Measurements from ENCODE around the gene FRZB. TPM values are rescaled to one million over a fixed set of nuclear protein-coding genes. Genes with fewer than 3 reads are reported as not detected.

Gene FRZB
- total RNA-seq, 1 experiment from 2014 or later, result 1.9 TPM

DNA sequence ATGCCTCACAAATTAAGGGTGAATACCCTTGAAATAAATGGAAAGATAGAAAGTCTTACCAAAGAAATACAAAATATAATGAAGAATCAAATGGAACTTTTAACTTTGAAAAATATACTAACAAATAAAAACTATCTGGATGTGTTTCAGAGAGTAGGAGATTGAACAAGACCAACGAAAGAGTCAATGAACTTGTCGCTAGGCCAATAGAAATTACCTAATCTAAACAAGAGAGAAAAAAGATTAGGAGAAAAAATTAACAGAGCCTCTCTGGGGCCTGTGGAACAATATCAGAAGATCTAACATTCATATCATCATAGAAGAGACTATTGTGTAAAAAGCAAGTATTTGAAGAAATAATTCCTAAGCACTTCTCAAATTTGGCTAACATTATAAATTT is 11.1 kb downstream of the FRZB start:
- ChIA-PET POLR2A (no interaction called here), CTCF (no interaction called here)
- Mint-ChIP-seq H3K36me3 (no peaks in the 10 kb centered on the region), H3K27ac (no peak overlapping the region), H3K9me3 (no peaks in the 10 kb centered on the region), H3K4me1 (no peaks in the 10 kb centered on the region), H3K27me3 (ENCODE audit: low read depth) (no peaks in the 10 kb centered on the region), H3K4me3 (no peak overlapping the region)
- TF ChIP-seq, protein P1, sequence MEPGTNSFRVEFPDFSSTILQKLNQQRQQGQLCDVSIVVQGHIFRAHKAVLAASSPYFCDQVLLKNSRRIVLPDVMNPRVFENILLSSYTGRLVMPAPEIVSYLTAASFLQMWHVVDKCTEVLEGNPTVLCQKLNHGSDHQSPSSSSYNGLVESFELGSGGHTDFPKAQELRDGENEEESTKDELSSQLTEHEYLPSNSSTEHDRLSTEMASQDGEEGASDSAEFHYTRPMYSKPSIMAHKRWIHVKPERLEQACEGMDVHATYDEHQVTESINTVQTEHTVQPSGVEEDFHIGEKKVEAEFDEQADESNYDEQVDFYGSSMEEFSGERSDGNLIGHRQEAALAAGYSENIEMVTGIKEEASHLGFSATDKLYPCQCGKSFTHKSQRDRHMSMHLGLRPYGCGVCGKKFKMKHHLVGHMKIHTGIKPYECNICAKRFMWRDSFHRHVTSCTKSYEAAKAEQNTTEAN (CRISPR knock-in tag; IDR thresholded peaks at IDR 0.05), result no peak
- TF ChIP-seq NR3C1 (CRISPR knock-in tag; conservative IDR thresholded peaks at IDR 0.05; ENCODE audit: low read depth), result no peak
- TF ChIP-seq, protein P2, sequence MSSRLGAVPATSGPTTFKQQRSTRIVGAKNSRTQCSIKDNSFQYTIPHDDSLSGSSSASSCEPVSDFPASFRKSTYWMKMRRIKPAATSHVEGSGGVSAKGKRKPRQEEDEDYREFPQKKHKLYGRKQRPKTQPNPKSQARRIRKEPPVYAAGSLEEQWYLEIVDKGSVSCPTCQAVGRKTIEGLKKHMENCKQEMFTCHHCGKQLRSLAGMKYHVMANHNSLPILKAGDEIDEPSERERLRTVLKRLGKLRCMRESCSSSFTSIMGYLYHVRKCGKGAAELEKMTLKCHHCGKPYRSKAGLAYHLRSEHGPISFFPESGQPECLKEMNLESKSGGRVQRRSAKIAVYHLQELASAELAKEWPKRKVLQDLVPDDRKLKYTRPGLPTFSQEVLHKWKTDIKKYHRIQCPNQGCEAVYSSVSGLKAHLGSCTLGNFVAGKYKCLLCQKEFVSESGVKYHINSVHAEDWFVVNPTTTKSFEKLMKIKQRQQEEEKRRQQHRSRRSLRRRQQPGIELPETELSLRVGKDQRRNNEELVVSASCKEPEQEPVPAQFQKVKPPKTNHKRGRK (CRISPR knock-in tag; IDR thresholded peaks at IDR 0.05; ENCODE audit: borderline replicate concordance), result no peak
- TF ChIP-seq, protein P3, sequence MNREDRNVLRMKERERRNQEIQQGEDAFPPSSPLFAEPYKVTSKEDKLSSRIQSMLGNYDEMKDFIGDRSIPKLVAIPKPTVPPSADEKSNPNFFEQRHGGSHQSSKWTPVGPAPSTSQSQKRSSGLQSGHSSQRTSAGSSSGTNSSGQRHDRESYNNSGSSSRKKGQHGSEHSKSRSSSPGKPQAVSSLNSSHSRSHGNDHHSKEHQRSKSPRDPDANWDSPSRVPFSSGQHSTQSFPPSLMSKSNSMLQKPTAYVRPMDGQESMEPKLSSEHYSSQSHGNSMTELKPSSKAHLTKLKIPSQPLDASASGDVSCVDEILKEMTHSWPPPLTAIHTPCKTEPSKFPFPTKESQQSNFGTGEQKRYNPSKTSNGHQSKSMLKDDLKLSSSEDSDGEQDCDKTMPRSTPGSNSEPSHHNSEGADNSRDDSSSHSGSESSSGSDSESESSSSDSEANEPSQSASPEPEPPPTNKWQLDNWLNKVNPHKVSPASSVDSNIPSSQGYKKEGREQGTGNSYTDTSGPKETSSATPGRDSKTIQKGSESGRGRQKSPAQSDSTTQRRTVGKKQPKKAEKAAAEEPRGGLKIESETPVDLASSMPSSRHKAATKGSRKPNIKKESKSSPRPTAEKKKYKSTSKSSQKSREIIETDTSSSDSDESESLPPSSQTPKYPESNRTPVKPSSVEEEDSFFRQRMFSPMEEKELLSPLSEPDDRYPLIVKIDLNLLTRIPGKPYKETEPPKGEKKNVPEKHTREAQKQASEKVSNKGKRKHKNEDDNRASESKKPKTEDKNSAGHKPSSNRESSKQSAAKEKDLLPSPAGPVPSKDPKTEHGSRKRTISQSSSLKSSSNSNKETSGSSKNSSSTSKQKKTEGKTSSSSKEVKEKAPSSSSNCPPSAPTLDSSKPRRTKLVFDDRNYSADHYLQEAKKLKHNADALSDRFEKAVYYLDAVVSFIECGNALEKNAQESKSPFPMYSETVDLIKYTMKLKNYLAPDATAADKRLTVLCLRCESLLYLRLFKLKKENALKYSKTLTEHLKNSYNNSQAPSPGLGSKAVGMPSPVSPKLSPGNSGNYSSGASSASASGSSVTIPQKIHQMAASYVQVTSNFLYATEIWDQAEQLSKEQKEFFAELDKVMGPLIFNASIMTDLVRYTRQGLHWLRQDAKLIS (CRISPR knock-in tag; IDR thresholded peaks at IDR 0.05; ENCODE audit: borderline replicate concordance), result no peak
- TF ChIP-seq GTF2I (CRISPR knock-in tag; conservative IDR thresholded peaks at IDR 0.05), result no peak
- no peak for TF ChIP-seq IRF2 (CRISPR knock-in tag; IDR thresholded peaks at IDR 0.05; ENCODE audit: borderline replicate concordance, low read depth)
- TF ChIP-seq TEAD1 (CRISPR knock-in tag; IDR thresholded peaks at IDR 0.05), result no peak
- TF ChIP-seq, protein P4, sequence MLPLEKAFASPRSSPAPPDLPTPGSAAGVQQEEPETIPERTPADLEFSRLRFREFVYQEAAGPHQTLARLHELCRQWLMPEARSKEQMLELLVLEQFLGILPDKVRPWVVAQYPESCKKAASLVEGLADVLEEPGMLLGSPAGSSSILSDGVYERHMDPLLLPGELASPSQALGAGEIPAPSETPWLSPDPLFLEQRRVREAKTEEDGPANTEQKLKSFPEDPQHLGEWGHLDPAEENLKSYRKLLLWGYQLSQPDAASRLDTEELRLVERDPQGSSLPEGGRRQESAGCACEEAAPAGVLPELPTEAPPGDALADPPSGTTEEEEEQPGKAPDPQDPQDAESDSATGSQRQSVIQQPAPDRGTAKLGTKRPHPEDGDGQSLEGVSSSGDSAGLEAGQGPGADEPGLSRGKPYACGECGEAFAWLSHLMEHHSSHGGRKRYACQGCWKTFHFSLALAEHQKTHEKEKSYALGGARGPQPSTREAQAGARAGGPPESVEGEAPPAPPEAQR (CRISPR knock-in tag; IDR thresholded peaks at IDR 0.05), result no peak
- no peak for TF ChIP-seq ZNF396 (CRISPR knock-in tag; IDR thresholded peaks at IDR 0.05; ENCODE audit: borderline replicate concordance)
- TF ChIP-seq, protein P5, sequence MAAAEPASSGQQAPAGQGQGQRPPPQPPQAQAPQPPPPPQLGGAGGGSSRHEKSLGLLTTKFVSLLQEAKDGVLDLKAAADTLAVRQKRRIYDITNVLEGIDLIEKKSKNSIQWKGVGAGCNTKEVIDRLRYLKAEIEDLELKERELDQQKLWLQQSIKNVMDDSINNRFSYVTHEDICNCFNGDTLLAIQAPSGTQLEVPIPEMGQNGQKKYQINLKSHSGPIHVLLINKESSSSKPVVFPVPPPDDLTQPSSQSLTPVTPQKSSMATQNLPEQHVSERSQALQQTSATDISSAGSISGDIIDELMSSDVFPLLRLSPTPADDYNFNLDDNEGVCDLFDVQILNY (CRISPR knock-in tag; IDR thresholded peaks at IDR 0.05), result no peak
- no peak for TF ChIP-seq ZNF232 (CRISPR knock-in tag; IDR thresholded peaks at IDR 0.05)
- DNase-seq (ENCODE audit: low spot score) (no peak), ATAC-seq (no peak)

DNA sequence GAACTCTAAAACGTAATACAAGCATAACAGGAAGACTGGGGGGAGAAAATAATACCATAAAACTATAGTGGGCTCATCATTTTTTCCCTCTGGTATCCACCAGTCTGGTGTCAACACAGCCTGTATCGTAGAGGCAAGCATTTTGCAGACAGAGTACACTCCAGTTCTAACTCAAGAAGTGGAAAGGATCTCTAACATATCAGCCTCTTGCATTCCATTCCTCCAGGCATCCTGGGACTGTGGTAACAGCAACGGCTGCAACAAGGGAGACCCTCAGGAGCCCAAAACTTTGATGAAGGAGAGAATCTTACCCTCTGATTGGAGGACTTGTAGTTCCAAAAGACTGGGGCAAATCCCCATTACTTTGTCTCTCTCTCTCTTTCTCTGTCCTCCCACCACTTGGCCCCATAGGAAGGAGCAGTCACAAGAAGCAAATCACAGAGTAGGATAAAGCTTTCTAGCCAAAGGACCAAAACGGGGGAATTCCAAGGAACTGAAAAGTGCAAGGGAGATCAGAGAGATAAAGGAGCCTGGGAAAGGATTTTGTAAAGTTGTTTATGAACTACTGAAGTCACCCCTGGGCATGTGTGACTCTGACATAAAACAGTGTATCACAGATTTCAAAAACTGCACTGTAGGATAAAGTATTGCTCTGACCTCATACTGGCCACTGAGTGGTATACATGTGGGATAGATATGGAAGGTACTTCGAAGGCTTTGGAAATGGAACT is 11.9 kb downstream of the FRZB start:
- H3K36me3 Mint-ChIP-seq, result no peaks in the 10 kb centered on the region
- ChIA-PET CTCF (no interaction called here), POLR2A (no interaction called here)
- H3K9me3 Mint-ChIP-seq, result no peaks in the 10 kb centered on the region
- no peaks in the 10 kb centered on the region for H3K27me3 Mint-ChIP-seq (ENCODE audit: low read depth)
- no peak overlapping the region for H3K27ac Mint-ChIP-seq
- no peak overlapping the region for H3K4me3 Mint-ChIP-seq
- DNase-seq (ENCODE audit: low spot score), result no peak
- TF ChIP-seq, protein P6, sequence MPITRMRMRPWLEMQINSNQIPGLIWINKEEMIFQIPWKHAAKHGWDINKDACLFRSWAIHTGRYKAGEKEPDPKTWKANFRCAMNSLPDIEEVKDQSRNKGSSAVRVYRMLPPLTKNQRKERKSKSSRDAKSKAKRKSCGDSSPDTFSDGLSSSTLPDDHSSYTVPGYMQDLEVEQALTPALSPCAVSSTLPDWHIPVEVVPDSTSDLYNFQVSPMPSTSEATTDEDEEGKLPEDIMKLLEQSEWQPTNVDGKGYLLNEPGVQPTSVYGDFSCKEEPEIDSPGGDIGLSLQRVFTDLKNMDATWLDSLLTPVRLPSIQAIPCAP (CRISPR knock-in tag; IDR thresholded peaks at IDR 0.05), result no peak
- TF ChIP-seq NR1H2 (CRISPR knock-in tag; IDR thresholded peaks at IDR 0.05), result no peak
- TF ChIP-seq, protein P7, sequence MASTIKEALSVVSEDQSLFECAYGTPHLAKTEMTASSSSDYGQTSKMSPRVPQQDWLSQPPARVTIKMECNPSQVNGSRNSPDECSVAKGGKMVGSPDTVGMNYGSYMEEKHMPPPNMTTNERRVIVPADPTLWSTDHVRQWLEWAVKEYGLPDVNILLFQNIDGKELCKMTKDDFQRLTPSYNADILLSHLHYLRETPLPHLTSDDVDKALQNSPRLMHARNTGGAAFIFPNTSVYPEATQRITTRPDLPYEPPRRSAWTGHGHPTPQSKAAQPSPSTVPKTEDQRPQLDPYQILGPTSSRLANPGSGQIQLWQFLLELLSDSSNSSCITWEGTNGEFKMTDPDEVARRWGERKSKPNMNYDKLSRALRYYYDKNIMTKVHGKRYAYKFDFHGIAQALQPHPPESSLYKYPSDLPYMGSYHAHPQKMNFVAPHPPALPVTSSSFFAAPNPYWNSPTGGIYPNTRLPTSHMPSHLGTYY (CRISPR knock-in tag; IDR thresholded peaks at IDR 0.05), result no peak
- TF ChIP-seq ZNF423 (CRISPR knock-in tag; IDR thresholded peaks at IDR 0.05), result no peak
- TF ChIP-seq OVOL2 (CRISPR knock-in tag; IDR thresholded peaks at IDR 0.05; ENCODE audit: borderline replicate concordance), result no peak
- H3K4me1 Mint-ChIP-seq, result no peaks in the 10 kb centered on the region
- peak; percentile 74 for ATAC-seq
